T-cell (primary cell): ENCODE results near the gene WWC2. TPM values are rescaled to one million over a fixed set of nuclear protein-coding genes. Genes with fewer than 3 reads are reported as not detected.
"Not testable (repeated sequence)": the region's sequence is repeated elsewhere in the genome, so short reads cannot be mapped to it uniquely, and the experiment has no call there.

Experiments
- ATAC-seq, 4 experiments: fragments of 200-7000 bp in 3 of 4; fragments of 150-1000 bp in 1 of 4; cut with Tn5 transposase; replicated peaks in 1 of 4; 1 replicate in 3 of 4; 2 replicates in 1 of 4; pipeline ENCODE4 v1.10.0; 2021; ENCODE audit warnings: moderate library complexity in 3 of 4, mild to moderate bottlenecking in 2 of 4, moderate number of reproducible peaks in 1 of 4
- CTCF ChIA-PET, 2 donors: fragments of 300-600 bp; sonication (Branson Sonifier 250); formaldehyde crosslinking; loops; one replicate each; lab custom pipeline; 2022; ENCODE audit warnings: antibody characterized with exemption in 2 of 2; lab: Charles Lee
- POLR2A ChIA-PET, 2 donors: fragments of 300-600 bp; sonication (Branson Sonifier 250); formaldehyde crosslinking; loops; one replicate each; lab custom pipeline; 2022; ENCODE audit warnings: antibody characterized with exemption in 2 of 2; lab: Charles Lee
- DNase-seq, 35 experiments: peaks; one replicate each; pipeline versions ENCODE4 v3.0.0 to v3.0.0-alpha.2; 2013 to 2023
- H3K27ac ChIP-seq: one replicate; pipeline ENCODE4 v1.5.1; 2013; ENCODE audit warnings: low read length
- H3K27me3 ChIP-seq, 2 experiments: replicated peaks in 1 of 2; 1 replicate in 1 of 2; 2 replicates in 1 of 2; pipeline versions ENCODE4 v1.6.1 to v1.7.0; 2013; ENCODE audit warnings: low read length in 1 of 2, mixed read lengths in 1 of 2; ENCODE audit not compliant: control insufficient read depth in 2 of 2, insufficient read depth in 2 of 2; ENCODE audit errors: extremely low read depth in 1 of 2
- H3K36me3 ChIP-seq, 2 donors: 1 replicate in 1 of 2; 2 replicates in 1 of 2; pipeline versions ENCODE4 v1.6.1 to v1.7.0; 2013; ENCODE audit warnings: low read length in 1 of 2; ENCODE audit not compliant: control insufficient read depth in 2 of 2, insufficient read depth in 1 of 2; ENCODE audit errors: extremely low read depth in 1 of 2
- H3K4me1 ChIP-seq, 2 experiments: 1 replicate in 1 of 2; 2 replicates in 1 of 2; pipeline versions ENCODE4 v1.6.1 to v1.7.0; 2013; ENCODE audit warnings: low read length in 2 of 2, mixed read lengths in 1 of 2; ENCODE audit not compliant: insufficient read depth in 2 of 2, control insufficient read depth in 1 of 2; ENCODE audit errors: extremely low read depth in 1 of 2
- H3K4me3 ChIP-seq, 2 donors: 1 replicate in 1 of 2; 2 replicates in 1 of 2; pipeline versions ENCODE4 v1.5.1 to v1.7.0; 2013; ENCODE audit warnings: mild to moderate bottlenecking in 2 of 2, low read length in 1 of 2, moderate library complexity in 1 of 2; ENCODE audit not compliant: control insufficient read depth in 1 of 2; ENCODE audit errors: extremely low read depth in 1 of 2
- H3K9me3 ChIP-seq: 2 replicates; pipeline ENCODE4 v1.7.0; 2013
- H3K27ac Mint-ChIP-seq, 2 donors: one replicate each; pipeline ENCODE4 v1.8.0; 2020 to 2021; ENCODE audit warnings: mild to moderate bottlenecking in 2 of 2, mixed read lengths in 2 of 2
- H3K27me3 Mint-ChIP-seq, 2 donors: one replicate each; pipeline ENCODE4 v1.8.0; 2021 to 2022; ENCODE audit warnings: mixed read lengths in 2 of 2
- H3K36me3 Mint-ChIP-seq: one replicate; pipeline ENCODE4 v1.8.0; 2021; ENCODE audit warnings: mixed read lengths
- H3K4me1 Mint-ChIP-seq, 3 donors: one replicate each; pipeline ENCODE4 v1.8.0; 2020 to 2022; ENCODE audit warnings: mixed read lengths in 3 of 3, mild to moderate bottlenecking in 1 of 3
- H3K4me3 Mint-ChIP-seq, 3 donors: one replicate each; pipeline ENCODE4 v1.8.0; 2020 to 2022; ENCODE audit warnings: mild to moderate bottlenecking in 3 of 3, mixed read lengths in 3 of 3, moderate library complexity in 3 of 3
- H3K9me3 Mint-ChIP-seq, 3 donors: one replicate each; pipeline ENCODE4 v1.8.0; 2020 to 2022; ENCODE audit warnings: mixed read lengths in 3 of 3
- WGBS: methylation state at CpG from one replicate; pipeline ENCODE4 v1.1.5; 2013; ENCODE audit warnings: missing lambda C conversion rate; ENCODE audit not compliant: insufficient coverage; 5-methylcytosine and 5-hydroxymethylcytosine counted together
- total RNA-seq, 35 experiments: library from RNA in 6 of 35; stranded (reverse) in 6 of 35; fragments of 120-200 nt in 1 of 35; gene quantifications; one replicate each; pipeline versions ENCODE4 v1.2.1 to v1.2.4 and lab custom pipeline; 2013 to 2026

The WWC2 gene
- total RNA-seq, 5 donors from 2014 or later (not counting 1 experiment from before 2014, with no cell fraction given) = 5.0 to 9.1 (median 7.3) TPM

- H3K27ac Mint-ChIP-seq, H3K4me3 Mint-ChIP-seq, H3K9me3 ChIP-seq, H3K27me3 Mint-ChIP-seq, H3K9me3 Mint-ChIP-seq, H3K36me3 ChIP-seq, H3K27me3 ChIP-seq, H3K27ac ChIP-seq, CTCF ChIA-PET, H3K4me3 ChIP-seq, H3K4me1 Mint-ChIP-seq, DNase-seq, H3K4me1 ChIP-seq, ATAC-seq, H3K36me3 Mint-ChIP-seq: not testable (repeated sequence)
- WGBS = 89% methylated on average over 5 of the region's 12 CpGs
- POLR2A ChIA-PET = interaction anchor here in 1 of 2 donors (0.7 kb wide), 1 partner anchor 27 kb away, joined by 3 read pairs; no protein-coding TSS in a partner anchor
Measured at GRCh38 chr4:183121660-183122059, 22.6 kb downstream of the WWC2 start.

GRCh38 chr4:183124228-183124627 lies 25.2 kb downstream of the WWC2 start:
- Mint-ChIP-seq H3K4me3 (no peak overlapping the region), H3K36me3 (no peaks in the 10 kb centered on the region), H3K27me3 (peaks cover 0 to 3% of the 10 kb centered on the region in 2 donors), H3K4me1 (peaks cover 0 to 12% (median 0%) of the 10 kb centered on the region in 3 donors), H3K9me3 (no peaks in the 10 kb centered on the region), H3K27ac (no peak overlapping the region)
- Histone ChIP-seq H3K27me3 (peaks cover 0 to 4% of the 10 kb centered on the region in 2 experiments), H3K27ac (no peak overlapping the region), H3K4me3 (no peak overlapping the region), H3K9me3 (no peaks in the 10 kb centered on the region), H3K36me3 (no peaks in the 10 kb centered on the region), H3K4me1 (no peaks in the 10 kb centered on the region)
- DNase-seq (no peak), ATAC-seq (no peak)
- no CpG with 5 or more reads among the region's 3 CpGs for WGBS
- CTCF ChIA-PET = interaction anchor here (0.6 to 1.2 kb wide), 3 partner anchors 26 to 1127 kb away, joined by 3 to 5 read pairs (median 4); no protein-coding TSS in a partner anchor
- POLR2A ChIA-PET = no interaction called here

- Mint-ChIP-seq H3K36me3 (no peaks in the 10 kb centered on the region), H3K27ac (no peak overlapping the region), H3K4me3 (no peak overlapping the region), H3K9me3 (no peaks in the 10 kb centered on the region), H3K27me3 (peaks cover 0 to 3% of the 10 kb centered on the region in 2 donors), H3K4me1 (peaks cover 0 to 12% (median 0%) of the 10 kb centered on the region in 3 donors)
- H3K27ac ChIP-seq = no peak overlapping the region
- peaks cover 0 to 4% of the 10 kb centered on the region in 2 experiments for H3K27me3 ChIP-seq
- 82% methylated on average over 3 of the region's 5 CpGs for WGBS
- no peak overlapping the region for H3K4me3 ChIP-seq
- POLR2A ChIA-PET = no interaction called here
- no peaks in the 10 kb centered on the region for H3K4me1 ChIP-seq
- no peak for DNase-seq
- CTCF ChIA-PET = interaction anchor here (1.2 kb wide), 3 partner anchors 26 to 130 kb away, joined by 3 to 5 read pairs (median 4); no protein-coding TSS in a partner anchor
- H3K36me3 ChIP-seq = no peaks in the 10 kb centered on the region
- ATAC-seq = no peak
- H3K9me3 ChIP-seq = no peaks in the 10 kb centered on the region
Measured at GRCh38 chr4:183124865-183125264, 25.8 kb downstream of the WWC2 start.

GRCh38 chr4:183129125-183129524 lies 30.1 kb downstream of the WWC2 start:
- POLR2A ChIA-PET = no interaction called here
- no CpG with 5 or more reads among the region's 3 CpGs for WGBS
- peaks cover 0 to 12% (median 0%) of the 10 kb centered on the region in 3 donors for H3K4me1 Mint-ChIP-seq

DNA sequence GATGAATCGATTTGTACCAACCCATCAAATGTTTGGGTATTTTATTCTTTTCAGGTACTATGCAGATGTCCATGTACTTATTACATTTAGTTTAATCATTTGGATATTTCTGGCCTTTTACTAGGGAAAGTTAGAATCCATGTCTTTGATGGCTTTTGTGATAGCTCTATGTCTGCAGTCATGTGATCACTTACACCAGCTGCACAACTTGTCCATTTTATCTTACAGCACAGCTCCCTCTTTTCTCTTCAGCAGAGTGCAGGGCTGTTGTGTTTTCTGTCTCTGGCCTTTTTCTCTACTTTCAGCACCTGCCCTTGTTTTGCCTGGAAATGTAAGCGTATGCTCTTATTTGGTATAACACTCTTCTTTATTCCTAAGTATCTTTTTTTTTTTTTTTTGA lies 30.6 kb downstream of the WWC2 start:
- no peaks in the 10 kb centered on the region for H3K27me3 ChIP-seq
- ChIA-PET POLR2A (no interaction called here), CTCF (no interaction called here)
- H3K27ac ChIP-seq = no peak overlapping the region
- H3K9me3 ChIP-seq = no peaks in the 10 kb centered on the region
- Mint-ChIP-seq H3K4me1 (peaks cover 0 to 12% (median 0%) of the 10 kb centered on the region in 3 donors), H3K27me3 (no peaks in the 10 kb centered on the region), H3K27ac (no peak overlapping the region), H3K4me3 (no peak overlapping the region), H3K9me3 (no peaks in the 10 kb centered on the region), H3K36me3 (no peaks in the 10 kb centered on the region)
- no peaks in the 10 kb centered on the region for H3K4me1 ChIP-seq
- no peaks in the 10 kb centered on the region for H3K36me3 ChIP-seq
- no peak overlapping the region for H3K4me3 ChIP-seq
- ATAC-seq (no peak), DNase-seq (no peak)
- no CpG with 5 or more reads among the region's 2 CpGs for WGBS

More at GRCh38 chr4:183129125-183129524, 30.1 kb downstream of the WWC2 start:
- Histone ChIP-seq H3K27ac (no peak overlapping the region), H3K36me3 (no peaks in the 10 kb centered on the region), H3K4me3 (no peak overlapping the region), H3K9me3 (no peaks in the 10 kb centered on the region), H3K27me3 (no peaks in the 10 kb centered on the region), H3K4me1 (no peaks in the 10 kb centered on the region)
- Mint-ChIP-seq H3K4me3 (no peak overlapping the region), H3K27ac (no peak overlapping the region), H3K27me3 (no peaks in the 10 kb centered on the region), H3K36me3 (no peaks in the 10 kb centered on the region), H3K9me3 (no peaks in the 10 kb centered on the region)
- CTCF ChIA-PET = no interaction called here
- DNase-seq (no peak), ATAC-seq (no peak)

GRCh38 chr4:183130328-183131155 lies 31.5 kb downstream of the WWC2 start:
- H3K9me3 ChIP-seq = no peaks in the 10 kb centered on the region
- H3K27ac ChIP-seq = no peak overlapping the region
- ATAC-seq (no peak), DNase-seq (no peak)
- Mint-ChIP-seq H3K36me3 (no peaks in the 10 kb centered on the region), H3K27me3 (peaks cover 0 to 2% of the 10 kb centered on the region in 2 donors), H3K4me1 (peaks cover 0 to 12% (median 0%) of the 10 kb centered on the region in 3 donors), H3K27ac (no peak overlapping the region), H3K9me3 (no peaks in the 10 kb centered on the region), H3K4me3 (no peak overlapping the region)
- H3K4me1 ChIP-seq = no peaks in the 10 kb centered on the region
- no peaks in the 10 kb centered on the region for H3K27me3 ChIP-seq
- POLR2A ChIA-PET = interaction anchor here in 1 of 2 donors (0.9 kb wide), 1 partner anchor 104 kb away, joined by 3 read pairs; no protein-coding TSS in a partner anchor
- CTCF ChIA-PET = no interaction called here
- no peaks in the 10 kb centered on the region for H3K36me3 ChIP-seq
- 54% methylated on average over 2 of the region's 7 CpGs for WGBS
- H3K4me3 ChIP-seq = no peak overlapping the region
